ENCODE data around the gene TTF2.
"Not testable (repeated sequence)": the region's sequence is repeated elsewhere in the genome, so short reads cannot be mapped to it uniquely, and the experiment has no call there.

The TTF2 gene

DNA sequence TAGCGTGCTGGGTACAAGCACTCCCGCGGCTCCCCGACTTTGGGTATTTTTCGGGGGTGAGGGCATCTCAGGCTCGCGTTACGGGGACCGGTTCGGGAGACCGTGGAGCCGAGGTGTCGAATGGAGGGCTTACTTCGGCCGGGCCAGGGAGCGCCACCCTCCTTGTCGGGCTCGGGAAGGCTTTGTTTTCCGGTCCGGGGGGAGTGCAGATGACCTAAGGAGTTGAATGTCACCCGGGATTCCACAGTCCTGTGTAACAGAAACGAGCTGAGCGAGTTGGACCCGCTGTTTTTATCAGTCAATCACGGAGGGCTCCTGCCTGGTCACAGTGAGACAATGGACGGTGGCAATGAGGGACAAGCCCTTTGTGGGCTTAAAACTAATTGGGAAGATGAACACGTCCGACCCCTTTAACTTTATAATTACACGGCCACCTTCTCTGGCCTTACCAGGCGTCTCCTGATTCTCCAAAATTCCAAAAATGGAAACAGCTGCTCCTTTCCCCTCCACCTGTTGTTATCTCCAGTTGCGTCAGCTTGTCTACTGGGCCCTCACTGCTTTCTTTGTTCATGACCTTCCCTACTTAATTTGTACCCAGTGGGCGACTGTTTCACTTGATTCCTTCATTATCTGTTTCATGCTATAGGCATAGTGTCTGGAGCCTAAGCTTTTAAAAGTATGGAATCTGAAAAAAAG lies 62.4 kb downstream of the TTF2 start:
- DNase-seq = no peak

- DNase-seq = no peak
Measured at GRCh38 chr1:117123274-117123673, 63.1 kb downstream of the TTF2 start.

- no peak for DNase-seq
Measured at GRCh38 chr1:117124661-117125060, 64.5 kb downstream of the TTF2 start.

DNA sequence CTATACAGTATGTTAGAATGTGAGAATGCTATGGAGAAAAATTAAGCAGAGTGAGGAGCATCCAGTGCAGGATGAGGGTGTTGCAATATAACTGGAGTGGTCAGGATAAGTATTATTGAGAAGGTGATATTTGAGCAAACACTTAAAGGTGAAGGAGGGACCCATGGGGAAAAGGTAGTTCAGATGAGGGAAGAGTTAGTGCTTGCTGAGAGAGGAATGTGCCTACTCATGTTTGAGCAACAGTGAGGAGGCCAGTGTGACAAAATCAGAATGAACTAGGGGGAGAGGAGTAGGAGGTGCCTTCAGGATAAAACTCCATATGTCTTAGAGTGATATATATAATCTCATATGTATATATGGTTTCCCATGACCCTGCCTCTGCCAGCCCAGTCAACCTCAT lies 67.7 kb downstream of the TTF2 start:
- no peak for DNase-seq

DNA sequence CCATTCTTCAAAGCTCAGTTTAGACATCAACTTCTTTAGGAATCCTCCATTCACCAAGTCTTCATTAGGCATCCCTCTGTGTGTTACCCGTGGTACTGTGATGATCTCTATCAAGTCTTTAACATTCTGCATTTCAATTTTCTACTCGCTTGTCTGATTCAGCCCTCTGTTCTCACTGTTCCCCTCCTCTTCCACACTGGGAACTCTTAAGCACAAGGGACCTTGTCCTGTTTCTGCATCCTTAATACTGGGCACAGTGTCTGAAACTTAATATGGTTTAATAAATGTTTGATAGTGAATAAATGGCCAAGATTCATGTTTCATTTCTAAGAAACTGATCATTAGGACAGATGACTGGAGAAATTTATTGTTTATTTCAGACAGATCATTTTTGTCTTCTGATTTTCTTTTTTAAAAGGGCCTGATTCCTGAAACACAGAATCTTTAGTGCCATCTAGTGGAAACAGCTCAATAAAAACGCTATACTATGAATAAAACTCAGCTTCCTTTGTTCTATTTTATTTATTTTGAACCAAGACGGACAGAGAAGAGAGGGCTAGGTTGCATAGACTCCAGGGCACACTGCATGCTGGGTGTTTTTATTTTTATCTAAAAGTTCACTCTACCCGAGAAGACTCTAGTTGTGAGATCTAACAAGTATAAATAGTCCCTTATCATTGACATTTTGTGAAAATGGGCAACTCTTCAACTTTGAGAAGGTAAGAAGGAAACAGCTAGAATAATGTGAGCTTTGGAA lies 68.4 kb downstream of the TTF2 start:
- peak in 2 of 5 experiments; percentile 6 to 41 for DNase-seq

DNA sequence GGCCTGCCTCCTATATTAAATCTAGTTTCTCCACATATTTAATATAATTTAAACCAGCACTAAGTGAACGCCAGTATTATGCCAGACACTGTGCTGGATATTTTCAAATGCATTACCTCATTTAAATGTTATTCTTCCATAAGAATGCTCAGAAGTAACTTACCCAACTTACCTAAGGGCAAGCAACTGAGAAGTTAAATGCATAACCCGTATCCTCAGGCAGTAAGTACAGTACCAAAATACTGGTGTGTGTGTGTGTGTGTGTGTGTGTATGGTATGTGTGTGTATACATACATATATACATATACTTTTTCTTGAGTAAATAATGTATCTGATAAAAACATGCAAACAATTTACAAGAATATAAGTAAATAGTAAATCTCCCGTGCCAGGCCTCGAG lies 70.4 kb downstream of the TTF2 start:
- DNase-seq = no peak

DNA sequence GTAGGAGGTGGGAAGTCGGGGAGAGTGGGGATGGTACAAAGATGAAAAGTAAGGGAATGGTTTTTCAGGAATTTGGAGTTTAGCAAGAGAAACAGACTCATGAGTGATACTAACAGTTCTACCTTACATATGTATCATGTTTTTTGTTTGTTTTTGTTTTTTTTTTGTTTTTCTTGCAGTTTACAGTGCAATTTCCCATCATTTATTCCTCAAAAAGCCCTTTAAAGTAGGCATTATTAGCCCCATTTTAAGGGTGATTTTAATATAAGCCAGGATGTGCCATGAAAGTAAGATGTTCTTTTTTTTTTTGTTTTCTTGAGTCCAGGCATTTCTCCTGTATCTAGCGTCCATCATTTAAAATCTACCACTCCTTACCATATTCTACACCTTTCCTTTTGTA lies 75.2 kb downstream of the TTF2 start:
- no peak for DNase-seq

DNA sequence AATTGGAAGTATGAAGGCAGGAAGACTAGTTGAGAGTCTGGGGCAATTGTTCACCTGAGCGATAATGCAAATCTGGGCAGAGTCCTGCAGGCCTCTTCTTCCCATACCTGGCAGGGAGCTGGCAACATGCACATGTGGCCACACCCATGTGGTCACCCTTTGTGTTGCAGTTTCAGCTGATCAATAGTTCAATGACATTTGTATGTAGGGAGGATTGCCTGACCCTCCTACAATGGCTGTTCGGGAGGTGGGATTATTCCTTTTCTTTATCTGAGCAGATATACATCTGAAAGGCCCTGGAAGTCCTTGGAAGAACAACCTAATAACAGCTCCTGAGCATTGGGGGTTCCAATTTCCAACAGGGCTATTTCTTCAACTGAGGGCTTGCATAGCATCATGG lies 76.6 kb downstream of the TTF2 start:
- no peak for DNase-seq

- no peak for DNase-seq
Measured at GRCh38 chr1:117137281-117137855, 77.2 kb downstream of the TTF2 start.

- no peak for DNase-seq
Measured at GRCh38 chr1:117138106-117138505, 78.0 kb downstream of the TTF2 start.

DNA sequence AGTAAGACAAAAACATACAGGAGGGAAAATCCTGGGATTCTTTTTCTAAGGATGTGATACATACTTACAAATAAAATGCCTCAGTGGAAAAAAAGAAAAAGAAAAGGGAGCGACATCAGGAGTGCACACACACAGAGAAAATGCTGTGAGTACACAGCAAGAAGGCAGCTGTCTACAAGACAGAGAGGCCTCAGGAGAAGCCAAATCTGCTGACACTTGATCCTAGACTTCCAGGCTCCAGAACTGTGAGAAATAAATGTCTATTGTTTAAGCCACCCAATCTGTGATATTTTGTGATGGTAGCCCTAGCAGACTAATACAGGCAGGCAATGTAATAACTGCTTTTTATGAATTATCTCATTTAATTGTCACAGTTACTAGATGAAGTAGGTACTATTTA lies 78.4 kb downstream of the TTF2 start:
- no peak for DNase-seq

DNA sequence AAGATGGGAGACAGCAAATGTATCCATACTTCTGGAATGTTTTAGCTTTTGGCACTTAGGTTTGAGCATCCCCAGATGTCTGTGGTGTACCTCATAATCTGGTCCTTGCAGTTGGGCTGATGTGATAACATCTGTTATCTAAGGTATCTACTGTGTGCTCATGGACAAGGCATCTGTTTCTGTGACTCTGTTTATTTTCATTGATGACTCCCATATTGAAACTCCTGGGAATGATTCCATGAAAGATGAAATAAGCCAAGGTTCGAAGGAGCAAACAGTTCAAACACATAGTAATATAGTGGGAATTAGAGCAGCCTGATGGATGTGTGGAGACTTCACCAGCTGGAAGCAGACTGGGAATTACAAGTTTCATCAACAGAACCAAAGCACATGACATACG lies 82.1 kb downstream of the TTF2 start:
- no peak for DNase-seq

GRCh38 chr1:117143172-117143571 lies 83.0 kb downstream of the TTF2 start:
- DNase-seq = no peak

DNA sequence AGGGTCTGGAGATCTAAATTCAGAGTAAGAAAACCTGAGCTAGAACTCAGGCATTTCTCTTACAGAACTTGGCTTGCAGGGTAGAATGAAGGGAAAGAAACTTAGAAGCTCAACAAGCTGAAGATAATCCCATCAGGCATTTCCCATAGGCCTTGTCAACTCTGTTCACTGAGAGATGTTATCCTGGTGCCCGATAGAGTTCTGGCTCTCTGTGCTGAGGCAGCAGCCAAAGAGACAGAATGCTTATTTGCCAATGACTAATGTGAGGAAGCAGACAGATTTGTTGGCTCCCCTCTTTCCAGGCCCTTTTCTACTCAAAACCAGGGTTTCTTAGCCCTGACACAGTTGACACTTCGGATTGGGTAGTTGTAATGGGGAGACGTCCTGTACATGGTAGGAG lies 83.7 kb downstream of the TTF2 start:
- no peak for DNase-seq

DNA sequence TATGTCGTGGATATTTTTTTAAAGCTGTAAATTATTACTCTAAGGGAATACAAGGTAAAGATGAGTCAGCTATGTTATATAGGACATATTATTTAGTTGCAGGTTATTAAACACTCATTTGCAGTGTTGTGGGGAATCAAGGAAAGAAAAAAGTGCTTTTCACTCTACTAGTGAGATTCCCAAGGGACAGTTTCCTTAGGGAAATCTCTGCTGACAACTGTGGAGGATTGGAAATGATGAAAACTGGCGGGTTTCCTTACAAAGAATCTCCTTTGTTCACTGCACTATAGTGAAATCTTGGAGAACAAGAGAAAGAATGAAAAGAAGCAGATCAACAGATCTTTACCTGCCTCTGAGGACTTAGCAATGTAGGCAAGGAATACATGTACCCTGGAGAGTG lies 85.9 kb downstream of the TTF2 start:
- no peak for DNase-seq

DNA sequence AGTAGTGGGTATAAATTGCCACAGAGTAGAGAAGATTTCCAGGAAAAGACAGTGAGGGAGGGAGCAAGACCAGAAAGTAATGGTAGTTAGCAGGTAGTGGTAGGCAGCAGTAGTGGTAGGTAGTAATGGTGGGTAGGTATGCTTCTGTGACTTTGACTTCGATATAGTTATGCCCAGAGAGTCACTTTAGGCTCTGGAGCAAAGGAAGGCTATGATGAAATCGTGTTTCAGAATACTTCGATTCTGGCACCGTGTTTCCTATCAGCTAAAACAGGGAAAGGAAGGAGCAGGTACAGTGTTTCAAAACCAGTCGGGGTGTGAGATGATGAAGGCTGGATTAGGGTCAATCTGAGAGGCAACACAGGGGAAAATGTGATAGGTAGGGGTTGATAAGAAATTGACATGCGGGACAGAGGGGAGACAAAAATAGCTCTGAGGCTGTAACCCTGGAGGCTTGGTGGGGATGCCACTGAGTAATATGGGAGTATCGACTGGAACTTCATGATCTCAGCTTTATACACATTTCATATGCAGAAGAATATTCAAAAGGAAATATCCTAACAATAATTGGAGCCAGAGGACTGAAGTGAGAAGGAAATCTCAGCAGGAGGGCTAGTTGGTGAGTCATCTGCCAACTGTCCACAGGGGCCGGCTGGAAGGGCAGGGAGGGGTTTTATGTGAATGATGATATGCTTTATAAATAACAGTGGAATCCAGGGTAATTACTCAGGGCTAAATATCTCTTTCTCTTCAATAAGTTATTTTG lies 86.6 kb downstream of the TTF2 start:
- no peak for DNase-seq

DNA sequence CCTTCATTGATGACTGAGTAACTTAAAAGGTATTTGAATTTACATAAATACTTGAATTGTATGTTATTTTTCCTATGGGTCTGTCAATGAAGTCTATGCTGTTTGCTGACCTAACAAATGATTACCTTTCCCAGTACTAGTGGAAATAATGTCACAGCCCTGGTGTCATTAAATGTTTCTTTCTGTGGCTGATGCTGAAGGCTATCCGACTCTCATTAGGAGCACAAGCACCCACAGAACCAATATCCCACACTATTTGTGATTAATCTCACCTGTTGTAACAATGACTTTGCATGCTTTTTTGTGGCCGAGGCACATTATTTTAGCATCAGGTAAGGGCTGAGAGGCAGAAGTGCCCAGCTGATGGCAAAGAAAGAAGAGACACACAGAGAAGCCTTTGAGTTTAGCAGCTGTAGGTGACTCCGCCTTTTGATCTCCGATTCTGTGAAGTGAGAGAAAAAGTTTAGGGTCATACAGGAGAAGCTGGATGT lies 87.3 kb downstream of the TTF2 start:
- no peak for DNase-seq

DNA sequence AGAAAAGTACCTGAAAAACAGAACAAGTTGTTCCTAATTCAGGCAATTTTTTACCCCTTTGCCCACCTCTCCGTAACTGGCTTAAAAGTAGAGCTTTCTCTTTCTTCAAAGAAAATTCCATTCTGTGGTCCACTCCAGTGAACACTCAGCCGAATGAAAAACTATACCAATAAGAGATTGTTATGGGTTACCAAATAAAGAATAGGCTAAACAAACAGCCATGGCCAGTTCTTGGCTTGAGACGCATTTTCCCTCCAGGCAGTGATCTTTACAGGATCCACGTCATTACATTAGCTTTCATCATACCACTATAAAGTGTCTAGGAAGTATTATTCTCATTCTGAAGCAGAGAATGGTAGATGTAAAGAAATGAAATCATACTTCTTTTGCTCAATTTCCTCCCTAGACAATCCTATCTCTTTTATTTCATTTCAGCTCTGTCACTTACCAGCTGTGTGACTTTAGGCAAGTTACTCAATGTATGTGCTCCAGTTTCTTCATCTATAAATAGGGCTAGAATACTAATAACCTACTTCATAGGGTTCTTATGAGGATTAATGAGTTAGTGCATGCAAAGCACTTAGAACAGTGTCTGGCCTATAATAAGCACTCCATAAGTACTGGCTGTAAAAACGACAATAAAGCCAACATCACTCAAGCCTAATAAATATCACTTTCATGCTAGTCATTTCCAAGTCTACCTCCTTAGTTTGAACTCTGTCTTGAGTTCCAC lies 87.9 kb downstream of the TTF2 start:
- no peak for DNase-seq

DNA sequence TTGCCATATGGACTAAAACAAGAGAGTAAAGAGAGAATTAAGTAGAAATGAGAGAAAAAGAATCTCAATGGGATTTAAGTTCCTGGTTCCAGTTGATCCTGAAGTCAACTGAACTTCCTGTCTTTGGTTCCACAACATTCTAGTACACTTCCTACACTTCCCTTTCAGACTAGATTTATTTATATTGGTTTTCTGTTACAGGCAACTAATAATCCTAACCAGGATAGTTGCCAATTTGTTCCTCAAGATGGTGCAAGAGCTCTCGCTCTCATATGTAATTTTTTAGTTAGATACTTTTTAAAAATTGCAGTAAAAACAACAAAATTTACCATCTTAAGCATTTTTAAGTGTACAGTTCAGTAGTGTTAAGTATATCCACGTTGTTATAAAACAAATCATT lies 90.2 kb downstream of the TTF2 start:
- DNase-seq = no peak

- not testable (repeated sequence) for DNase-seq
Measured at GRCh38 chr1:117151305-117151704, 91.2 kb downstream of the TTF2 start.

Measured in T-helper 2 cell (primary cell).